ENCODE data around the gene MAPKAP1. TPM values are rescaled to one million over a fixed set of nuclear protein-coding genes. Genes with fewer than 3 reads are reported as not detected.

Gene MAPKAP1
- total and polyA plus RNA-seq, 9 of the 15 experiments (the other 6 are each of a cell fraction or from before 2014, with no cell fraction given): 2.6 to 82.1 (median 61.1) TPM

DNA sequence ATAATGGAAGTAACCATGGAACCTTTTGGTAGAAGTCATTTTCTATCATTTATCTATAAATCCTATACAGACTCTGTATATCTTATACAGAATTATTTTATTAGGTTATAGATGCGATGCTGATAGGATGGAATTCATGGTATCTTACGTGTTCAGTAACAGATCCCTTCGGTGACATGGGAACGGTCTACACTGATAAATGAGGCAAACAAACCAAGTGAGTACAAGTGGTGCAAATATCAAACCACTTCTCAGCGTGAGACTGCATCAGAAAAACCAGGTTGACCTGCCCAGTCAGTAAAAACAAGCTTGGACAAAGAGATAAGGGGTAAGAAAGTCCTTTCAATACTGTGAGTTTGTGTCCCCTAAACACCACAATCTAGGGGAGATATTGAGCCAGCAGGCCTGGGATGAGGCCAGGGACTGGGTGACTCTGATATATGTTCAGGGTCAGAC, 229.9 kb downstream of the MAPKAP1 start (continued):
- TF ChIP-seq CHD7 (IDR thresholded peaks at IDR 0.05; ENCODE audit: low read depth, low read length): no peak
- no peak for TF ChIP-seq CBFB (CRISPR knock-in tag; IDR thresholded peaks at IDR 0.05)
- TF ChIP-seq MAFG (tag; conservative IDR thresholded peaks at IDR 0.05): no peak; the same call in 1 of the 2 replicates
- no peak for TF ChIP-seq ATF2 (CRISPR knock-in tag; IDR thresholded peaks at IDR 0.05)

Measured in K562 (cell line).